ENCODE data around the gene RAX2. TPM values are rescaled to one million over a fixed set of nuclear protein-coding genes. Genes with fewer than 3 reads are reported as not detected.

RAX2 gene
- total and polyA plus RNA-seq, 10 of the 15 experiments (the other 5 are each of a cell fraction or from before 2014, with no cell fraction given): not detected

DNA sequence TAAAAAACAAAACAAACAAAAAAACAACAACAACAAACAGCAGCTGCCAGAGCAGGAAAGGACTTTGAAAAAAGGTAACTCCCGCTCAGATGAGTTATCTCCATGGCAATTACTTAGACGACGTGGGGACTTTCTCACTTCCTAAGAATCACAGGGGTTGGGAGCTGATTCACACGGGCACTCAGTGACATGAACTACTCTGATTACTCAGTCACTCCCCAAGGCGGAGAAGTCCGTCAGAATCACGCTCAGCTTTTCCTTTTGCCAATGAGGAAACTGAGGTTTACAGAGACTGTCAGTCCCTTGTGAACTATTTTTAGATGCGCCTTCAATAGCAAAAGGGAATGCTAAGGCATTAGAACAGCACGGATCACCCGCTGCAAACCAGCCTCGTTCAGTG, 46.4 kb upstream of the RAX2 start (continued):
- TF ChIP-seq, protein P1, sequence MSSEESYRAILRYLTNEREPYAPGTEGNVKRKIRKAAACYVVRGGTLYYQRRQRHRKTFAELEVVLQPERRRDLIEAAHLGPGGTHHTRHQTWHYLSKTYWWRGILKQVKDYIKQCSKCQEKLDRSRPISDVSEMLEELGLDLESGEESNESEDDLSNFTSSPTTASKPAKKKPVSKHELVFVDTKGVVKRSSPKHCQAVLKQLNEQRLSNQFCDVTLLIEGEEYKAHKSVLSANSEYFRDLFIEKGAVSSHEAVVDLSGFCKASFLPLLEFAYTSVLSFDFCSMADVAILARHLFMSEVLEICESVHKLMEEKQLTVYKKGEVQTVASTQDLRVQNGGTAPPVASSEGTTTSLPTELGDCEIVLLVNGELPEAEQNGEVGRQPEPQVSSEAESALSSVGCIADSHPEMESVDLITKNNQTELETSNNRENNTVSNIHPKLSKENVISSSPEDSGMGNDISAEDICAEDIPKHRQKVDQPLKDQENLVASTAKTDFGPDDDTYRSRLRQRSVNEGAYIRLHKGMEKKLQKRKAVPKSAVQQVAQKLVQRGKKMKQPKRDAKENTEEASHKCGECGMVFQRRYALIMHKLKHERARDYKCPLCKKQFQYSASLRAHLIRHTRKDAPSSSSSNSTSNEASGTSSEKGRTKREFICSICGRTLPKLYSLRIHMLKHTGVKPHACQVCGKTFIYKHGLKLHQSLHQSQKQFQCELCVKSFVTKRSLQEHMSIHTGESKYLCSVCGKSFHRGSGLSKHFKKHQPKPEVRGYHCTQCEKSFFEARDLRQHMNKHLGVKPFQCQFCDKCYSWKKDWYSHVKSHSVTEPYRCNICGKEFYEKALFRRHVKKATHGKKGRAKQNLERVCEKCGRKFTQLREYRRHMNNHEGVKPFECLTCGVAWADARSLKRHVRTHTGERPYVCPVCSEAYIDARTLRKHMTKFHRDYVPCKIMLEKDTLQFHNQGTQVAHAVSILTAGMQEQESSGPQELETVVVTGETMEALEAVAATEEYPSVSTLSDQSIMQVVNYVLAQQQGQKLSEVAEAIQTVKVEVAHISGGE (CRISPR knock-in tag; IDR thresholded peaks at IDR 0.05): no peak
- TF ChIP-seq SRF (IDR thresholded peaks at IDR 0.05; ENCODE audit: low read depth in 2 of 2, low read length in 2 of 2) (no peak), WRNIP1 (IDR thresholded peaks at IDR 0.05; ENCODE audit: borderline replicate concordance, low read depth, low read length) (no peak)
- TF ChIP-seq, protein P2, sequence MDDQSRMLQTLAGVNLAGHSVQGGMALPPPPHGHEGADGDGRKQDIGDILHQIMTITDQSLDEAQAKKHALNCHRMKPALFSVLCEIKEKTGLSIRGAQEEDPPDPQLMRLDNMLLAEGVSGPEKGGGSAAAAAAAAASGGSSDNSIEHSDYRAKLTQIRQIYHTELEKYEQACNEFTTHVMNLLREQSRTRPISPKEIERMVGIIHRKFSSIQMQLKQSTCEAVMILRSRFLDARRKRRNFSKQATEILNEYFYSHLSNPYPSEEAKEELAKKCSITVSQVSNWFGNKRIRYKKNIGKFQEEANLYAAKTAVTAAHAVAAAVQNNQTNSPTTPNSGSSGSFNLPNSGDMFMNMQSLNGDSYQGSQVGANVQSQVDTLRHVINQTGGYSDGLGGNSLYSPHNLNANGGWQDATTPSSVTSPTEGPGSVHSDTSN (IDR thresholded peaks at IDR 0.05; ENCODE audit: insufficient replicate concordance, low read depth, low read length): no peak
- TF ChIP-seq, protein P3, sequence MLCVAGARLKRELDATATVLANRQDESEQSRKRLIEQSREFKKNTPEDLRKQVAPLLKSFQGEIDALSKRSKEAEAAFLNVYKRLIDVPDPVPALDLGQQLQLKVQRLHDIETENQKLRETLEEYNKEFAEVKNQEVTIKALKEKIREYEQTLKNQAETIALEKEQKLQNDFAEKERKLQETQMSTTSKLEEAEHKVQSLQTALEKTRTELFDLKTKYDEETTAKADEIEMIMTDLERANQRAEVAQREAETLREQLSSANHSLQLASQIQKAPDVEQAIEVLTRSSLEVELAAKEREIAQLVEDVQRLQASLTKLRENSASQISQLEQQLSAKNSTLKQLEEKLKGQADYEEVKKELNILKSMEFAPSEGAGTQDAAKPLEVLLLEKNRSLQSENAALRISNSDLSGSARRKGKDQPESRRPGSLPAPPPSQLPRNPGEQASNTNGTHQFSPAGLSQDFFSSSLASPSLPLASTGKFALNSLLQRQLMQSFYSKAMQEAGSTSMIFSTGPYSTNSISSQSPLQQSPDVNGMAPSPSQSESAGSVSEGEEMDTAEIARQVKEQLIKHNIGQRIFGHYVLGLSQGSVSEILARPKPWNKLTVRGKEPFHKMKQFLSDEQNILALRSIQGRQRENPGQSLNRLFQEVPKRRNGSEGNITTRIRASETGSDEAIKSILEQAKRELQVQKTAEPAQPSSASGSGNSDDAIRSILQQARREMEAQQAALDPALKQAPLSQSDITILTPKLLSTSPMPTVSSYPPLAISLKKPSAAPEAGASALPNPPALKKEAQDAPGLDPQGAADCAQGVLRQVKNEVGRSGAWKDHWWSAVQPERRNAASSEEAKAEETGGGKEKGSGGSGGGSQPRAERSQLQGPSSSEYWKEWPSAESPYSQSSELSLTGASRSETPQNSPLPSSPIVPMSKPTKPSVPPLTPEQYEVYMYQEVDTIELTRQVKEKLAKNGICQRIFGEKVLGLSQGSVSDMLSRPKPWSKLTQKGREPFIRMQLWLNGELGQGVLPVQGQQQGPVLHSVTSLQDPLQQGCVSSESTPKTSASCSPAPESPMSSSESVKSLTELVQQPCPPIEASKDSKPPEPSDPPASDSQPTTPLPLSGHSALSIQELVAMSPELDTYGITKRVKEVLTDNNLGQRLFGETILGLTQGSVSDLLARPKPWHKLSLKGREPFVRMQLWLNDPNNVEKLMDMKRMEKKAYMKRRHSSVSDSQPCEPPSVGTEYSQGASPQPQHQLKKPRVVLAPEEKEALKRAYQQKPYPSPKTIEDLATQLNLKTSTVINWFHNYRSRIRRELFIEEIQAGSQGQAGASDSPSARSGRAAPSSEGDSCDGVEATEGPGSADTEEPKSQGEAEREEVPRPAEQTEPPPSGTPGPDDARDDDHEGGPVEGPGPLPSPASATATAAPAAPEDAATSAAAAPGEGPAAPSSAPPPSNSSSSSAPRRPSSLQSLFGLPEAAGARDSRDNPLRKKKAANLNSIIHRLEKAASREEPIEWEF (IDR thresholded peaks at IDR 0.05; ENCODE audit: insufficient replicate concordance, low read depth, low read length): no peak
